OCI-LY1 (cell line): ENCODE data around the gene DHX29.

Experiments
- CTCF ChIP-seq: fragments of 200-600 bp; sonication (generic), shearing (Covaris generic); IDR thresholded peaks from 2 replicates; pipeline ENCODE4 v1.5.1; 2017; ENCODE audit warnings: mild to moderate bottlenecking, antibody characterized with exemption, low read length, moderate library complexity, mixed read lengths
- EZH2 ChIP-seq: fragments of 200-600 bp; sonication (generic), shearing (Covaris generic); IDR thresholded peaks from 2 replicates; pipeline ENCODE4 v1.8.0; 2017; ENCODE audit warnings: borderline replicate concordance, mixed run types, mild to moderate bottlenecking, antibody characterized with exemption, low read length, moderate library complexity, mixed read lengths

GRCh38 chr5:55222985-55223811 lies 84.3 kb downstream of the DHX29 start:
- TF ChIP-seq EZH2 (no peak), CTCF (no peak)
